Endometrial microvascular endothelial cells (primary cell): Measurements from ENCODE around the gene LSM12. TPM values are rescaled to one million over a fixed set of nuclear protein-coding genes. Genes with fewer than 3 reads are reported as not detected.
"Not testable (repeated sequence)": the region's sequence is repeated elsewhere in the genome, so short reads cannot be mapped to it uniquely, and the experiment has no call there.

Source experiments
- in situ Hi-C: cut with HindIII; loops from 2 replicates; pipeline ENCODE4 v1.10.0; 2017; ENCODE audit warnings: low sequenced_read_pairs, low pct_unique_long_range_greater_than_20kb; ENCODE audit errors: inconsistent ontology term
- total RNA-seq: library from RNA; depleted of rRNA; stranded (reverse); fragments of >200 nt; gene quantifications from one replicate; pipeline ENCODE4 v1.2.3, GENCODE V29; 2015; ENCODE audit errors: inconsistent ontology term

LSM12 gene
- 61.8 TPM for total RNA-seq

GRCh38 chr17:44066204-44066930 is at the start of gene LSM12:
TSS of gene LSM12 (minus strand) at chr17:44066671. CDS start at chr17:44066587, 84 bp downstream.
- in situ Hi-C loops = no loop called here

GRCh38 chr17:44115585-44116415 is 49.3 kb upstream of the LSM12 start:
- in situ Hi-C loops = no loop called here

DNA sequence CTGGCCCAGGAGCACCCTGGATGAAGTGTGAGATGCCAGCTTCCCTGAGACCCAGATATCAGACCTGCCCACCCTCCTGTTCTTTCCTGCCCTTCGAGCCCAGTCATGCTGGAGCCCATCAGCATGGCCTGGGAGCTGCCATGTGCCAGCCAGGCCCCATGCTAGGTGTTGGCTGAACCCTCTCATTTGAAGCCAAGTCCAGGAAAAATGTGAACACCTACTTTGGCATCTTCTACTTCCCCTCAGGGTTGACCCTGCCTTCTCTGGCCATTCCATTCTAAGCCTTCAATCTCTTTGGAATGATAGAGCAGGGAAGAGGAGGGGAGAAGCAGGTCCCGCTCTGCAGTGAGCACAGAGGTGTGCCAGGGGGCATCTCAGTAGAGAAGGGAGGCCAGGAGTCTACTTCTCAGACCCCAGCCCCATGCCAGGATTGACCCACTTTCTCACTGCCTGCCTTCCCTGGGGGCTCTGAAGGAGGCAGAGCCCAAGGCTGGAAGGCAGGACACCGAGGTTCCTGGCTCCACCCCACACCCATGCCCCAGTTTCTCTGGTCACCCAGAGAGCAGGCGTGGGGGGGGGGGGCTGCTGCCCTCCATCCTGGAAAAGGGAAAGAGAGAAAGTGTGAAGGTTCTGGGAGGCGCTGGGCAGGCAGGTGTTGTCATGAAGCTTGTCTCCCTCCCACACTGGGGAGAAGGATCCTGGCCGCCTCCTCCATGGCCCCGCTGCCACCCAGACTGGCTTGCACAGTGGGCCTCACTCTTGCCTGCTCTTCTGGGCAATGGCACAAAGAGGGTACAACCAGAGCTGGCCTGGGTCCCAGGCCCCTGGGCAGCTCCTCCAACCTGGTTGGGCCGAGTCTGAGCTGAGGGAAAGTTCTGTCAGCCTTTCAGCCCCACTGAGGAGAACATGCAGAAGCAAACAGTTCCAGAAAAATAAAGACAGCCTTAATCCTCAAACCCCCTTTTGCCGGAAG is 47.7 kb upstream of the LSM12 start:
- in situ Hi-C loops = no loop called here

DNA sequence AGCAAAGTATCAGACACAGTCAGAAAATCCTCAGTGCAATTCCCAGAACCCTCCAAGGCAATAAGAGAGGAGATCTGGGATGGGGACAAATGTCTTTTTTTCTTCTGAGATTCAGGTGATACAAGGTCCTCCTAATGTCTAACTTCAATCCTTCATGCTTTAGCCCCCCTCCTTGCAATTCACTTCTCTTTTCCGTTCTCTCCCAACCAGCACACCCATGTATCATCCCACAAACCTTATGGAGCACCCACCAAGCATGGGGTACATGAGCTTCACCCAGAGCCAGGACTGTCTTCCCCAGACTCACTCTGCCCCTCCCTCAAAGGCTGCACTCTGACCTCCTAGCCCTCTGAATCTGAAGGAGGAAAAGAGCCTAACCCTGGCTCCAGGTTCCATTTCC is 46.9 kb upstream of the LSM12 start:
- in situ Hi-C loops = no loop called here

DNA sequence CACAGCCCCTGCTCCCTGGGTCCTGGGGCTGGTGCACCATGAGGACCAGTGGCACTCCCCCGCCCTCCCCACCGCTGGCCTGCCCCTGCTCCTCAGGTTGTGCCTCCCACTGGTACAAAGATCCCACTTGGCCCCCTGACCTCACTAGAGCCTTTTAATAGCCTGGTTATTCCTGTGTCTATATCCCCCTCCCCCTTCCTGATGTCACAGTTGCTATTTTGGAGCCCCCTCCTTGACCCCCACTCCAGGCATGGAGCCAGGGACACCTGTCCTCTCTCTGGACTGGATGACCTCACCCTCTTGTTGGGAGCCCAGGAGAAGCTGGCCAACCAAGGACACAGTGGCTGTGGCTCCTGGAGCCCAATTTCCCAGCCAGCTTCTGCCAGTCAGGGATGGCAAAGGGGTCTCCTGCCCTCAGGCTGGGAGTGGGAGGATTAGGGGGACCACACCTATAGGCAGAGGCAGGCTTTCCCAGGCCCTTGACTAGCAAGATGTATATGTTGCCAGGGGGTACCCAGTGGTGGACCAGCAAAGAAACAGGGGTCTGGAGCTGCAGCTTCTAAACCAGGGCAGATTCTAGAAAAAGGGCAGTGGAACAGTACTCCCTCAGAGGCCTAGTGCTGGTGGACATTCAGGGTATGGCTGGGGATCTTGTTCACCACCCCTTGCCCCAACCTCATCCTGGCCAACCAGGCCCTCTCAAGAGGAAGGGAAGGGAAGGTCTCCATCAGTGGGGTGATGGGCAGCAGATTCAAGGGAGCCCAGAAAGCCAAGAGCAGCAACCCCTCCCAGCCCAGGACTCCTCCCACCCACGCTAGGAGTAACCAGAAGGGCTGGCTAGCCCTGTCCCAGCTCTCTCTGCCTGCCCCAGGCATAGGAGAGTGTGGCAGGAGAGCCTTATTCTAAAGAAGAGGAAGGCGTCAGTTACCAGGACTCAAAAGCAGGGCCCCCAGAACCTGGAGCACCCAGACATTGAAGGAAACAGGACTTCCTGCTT is 46.1 kb upstream of the LSM12 start:
- in situ Hi-C loops = no loop called here

- in situ Hi-C loops = no loop called here
Measured at GRCh38 chr17:44111777-44112176, 45.3 kb upstream of the LSM12 start.

DNA sequence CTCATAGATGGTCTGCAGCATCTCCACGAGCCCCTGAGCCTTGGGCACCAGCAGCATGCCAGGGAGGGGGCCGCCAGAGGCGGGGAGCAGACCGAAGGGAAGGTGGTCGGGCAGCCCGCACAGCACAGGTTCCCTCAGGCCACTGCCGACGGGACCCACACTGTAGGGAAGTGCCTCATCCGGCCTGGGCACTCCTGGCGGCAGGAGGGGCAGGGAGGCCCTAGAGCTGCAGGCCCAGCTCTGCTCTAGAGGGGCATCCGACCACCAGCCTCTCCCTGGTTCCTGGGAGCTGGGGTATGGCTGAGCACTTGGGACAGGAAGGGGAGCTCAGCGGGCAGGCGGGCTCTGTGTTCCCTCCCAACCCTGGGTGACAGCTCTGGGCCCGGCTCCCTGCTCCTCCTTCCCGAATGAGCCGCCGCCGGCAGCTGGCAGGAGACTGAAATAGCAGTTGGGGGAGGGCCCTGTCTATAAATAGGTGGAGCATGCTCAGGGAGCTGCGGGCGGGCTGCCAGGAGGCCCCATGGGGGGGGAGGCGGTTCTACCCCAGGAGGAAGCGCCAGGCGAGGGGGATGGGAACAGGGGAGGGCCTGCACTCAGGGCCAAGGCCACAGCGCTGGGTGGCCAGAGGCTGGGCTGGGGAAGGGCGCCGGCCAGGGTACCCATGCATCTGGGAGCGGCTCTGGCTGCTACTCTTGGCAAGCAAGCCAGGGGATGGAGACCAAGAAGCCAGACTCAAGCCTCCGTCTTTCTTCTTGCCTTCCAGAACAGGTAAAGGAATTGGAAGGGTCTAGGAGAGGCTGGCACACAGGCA is 44.6 kb upstream of the LSM12 start:
- in situ Hi-C loops = no loop called here

DNA sequence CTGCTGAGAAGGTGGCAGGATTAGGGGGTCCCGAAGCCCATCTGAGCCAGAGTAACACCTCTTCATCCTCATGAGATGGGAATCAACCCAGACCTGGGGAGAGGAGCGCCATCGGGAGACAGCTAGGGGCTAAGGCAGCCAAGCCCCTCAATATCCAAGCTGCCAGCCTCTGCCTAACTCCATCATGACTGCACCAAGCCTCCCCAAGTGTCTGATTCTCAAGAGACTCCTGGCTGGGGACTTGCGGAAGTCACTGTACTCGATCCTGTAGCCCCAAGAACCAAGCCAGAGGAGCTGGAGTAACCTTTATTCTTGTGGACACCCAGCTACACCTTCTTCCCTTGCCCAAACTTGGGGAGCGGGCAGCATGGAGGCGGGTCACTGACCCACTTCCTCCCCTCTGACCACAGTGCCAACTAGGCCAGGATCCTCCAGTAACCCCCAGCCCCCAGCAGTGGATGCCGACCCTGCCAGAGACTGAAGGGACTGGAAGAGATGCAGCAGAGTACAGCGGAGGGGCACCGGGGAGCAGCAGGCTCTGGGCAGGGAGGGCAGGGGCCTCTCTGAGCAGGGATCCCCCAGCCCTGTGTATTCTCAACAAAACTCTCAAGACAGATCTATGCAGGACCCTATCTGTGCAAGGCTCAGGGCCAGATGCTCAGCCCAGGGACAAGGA is 43.7 kb upstream of the LSM12 start:
- in situ Hi-C loops = no loop called here

- in situ Hi-C loops = no loop called here
Measured at GRCh38 chr17:44109312-44109630, 42.8 kb upstream of the LSM12 start.

DNA sequence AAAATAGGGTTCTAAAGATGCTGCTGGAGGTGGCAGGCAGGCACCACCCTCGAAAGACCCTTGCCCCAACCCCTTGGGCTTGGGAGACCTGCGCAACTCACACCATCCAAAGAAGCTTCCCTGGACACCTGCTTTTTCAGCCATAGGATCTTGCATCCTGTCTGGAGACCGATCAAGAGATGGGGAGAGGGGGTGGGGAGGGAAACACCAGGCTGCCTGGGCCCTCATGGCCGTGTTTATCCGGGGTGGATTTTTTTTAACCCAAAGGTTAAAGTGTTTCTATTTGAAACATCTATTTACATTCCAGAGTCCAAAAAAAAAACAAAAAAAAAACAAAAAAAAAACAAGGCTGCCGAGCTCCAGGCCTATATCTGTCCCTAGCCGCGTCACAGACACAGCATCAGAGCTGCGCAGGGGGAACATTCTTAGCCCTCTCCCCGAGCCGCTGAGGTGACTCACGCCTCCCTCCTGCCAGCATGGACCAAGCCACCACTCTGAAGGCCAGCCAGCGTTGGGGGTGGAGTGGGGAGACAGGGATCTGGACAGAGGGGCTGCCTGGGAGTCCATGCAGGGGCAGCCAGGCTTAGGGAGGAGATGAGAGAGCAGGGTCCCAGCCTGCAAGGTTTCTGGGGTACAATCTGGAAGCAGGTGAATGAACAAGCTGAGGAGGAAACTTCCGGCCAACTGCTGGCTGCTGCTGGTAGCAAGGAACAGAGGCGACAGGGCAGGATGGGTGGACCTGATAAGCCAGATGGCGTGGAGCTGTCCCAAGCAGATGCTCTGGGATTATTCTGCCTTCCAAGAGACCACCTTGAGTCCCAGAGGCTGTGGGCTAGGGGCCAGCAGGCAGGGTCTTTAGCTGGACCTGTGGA is 42.2 kb upstream of the LSM12 start:
- in situ Hi-C loops = no loop called here

DNA sequence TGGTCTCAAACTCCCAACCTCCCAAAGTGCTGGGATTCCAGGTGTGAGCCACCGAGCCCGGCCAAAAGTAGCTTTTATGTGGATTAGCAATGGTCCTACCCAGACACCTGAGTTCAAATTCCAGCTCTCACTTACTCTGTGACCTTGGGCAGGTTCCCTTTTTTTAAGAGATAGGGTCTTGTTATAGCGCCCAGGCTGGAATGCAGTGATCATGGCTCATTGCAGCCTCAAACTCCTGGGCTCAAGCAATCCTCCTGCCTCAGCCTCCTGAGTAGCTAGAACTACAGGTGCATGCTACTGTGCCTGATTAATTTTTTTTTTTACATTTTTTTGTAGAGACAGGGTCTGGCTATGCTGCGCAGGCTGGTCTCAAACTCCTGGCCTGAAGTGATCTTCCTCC is 40.3 kb upstream of the LSM12 start:
- in situ Hi-C loops = no loop called here

DNA sequence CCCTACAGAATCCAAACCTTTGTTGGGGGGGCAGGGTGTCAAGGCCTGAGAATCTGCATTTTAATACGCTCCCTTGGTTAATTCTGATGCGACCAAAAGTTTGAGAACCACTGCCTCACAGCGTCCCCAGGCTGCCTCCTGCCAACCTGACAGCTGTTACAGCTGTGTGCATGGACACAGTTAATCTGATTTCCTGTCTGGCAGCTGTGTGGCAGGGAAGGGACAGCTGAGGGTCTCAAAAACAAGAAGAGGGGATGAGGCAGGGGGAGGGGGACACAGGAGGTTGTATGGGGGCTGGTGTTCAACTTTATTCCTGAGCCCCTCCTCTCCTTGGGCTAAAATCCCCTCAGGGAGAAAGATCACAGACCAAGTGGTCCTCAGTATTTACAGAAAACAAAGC is 39.5 kb upstream of the LSM12 start:
- in situ Hi-C loops = no loop called here

DNA sequence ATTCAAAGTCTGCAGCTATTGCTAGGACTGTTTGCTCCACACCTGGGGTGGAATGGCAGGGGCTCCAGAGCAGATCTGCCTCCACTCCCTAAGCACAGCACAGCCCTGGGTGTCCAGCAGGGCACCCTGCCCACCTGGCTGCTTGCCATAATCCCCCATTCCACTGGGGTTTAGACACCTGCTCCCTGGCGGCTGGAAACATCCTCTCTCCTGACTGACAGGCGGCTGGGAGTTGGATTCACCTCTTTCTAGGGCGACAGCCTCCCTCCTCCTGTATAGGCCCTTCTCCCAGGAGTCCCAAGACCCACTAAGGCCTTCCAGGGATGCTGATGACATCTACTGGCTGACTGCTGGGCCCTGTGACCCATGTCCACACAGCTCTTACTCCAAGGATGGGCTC is 39.0 kb upstream of the LSM12 start:
- in situ Hi-C loops = no loop called here

- in situ Hi-C loops = no loop called here
Measured at GRCh38 chr17:44102849-44103622, 36.6 kb upstream of the LSM12 start.

DNA sequence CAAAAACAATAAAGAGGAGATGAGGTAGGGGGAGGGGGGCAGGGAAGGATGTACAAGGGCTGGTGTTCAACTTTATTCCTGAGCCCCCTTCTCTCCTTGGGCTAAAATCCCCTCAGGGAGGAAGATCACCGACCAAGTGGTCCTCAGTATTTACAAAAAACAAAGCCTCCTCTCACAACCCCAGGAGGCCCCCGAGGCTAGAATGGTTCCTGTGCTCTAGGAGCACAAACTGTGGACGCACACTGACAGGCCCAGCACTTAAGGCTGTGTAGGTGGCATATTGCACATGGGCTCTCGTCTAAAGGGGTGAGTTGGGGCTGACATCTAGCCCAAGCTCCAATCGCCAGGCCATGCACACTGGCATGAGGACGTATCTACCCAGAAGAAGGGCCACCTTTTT is 35.4 kb upstream of the LSM12 start:
- in situ Hi-C loops = not testable (repeated sequence)
